Keratinocyte (primary cell): ENCODE data around the gene NR2E3.

Source experiments
- EZH2 ChIP-seq: IDR thresholded peaks from one replicate; pipeline ENCODE4 v1.6.1; 2012; ENCODE audit warnings: inconsistent platforms, mild to moderate bottlenecking, low read length, moderate library complexity
- TF ChIP-seq, protein P1 (sequence below), 3 experiments: IDR thresholded peaks in 1 of 3; conservative IDR thresholded peaks in 1 of 3; optimal IDR thresholded peaks in 1 of 3; 2 replicates in 2 of 3; 3 replicates in 1 of 3; pipeline versions ENCODE3 to v1.5.1; 2011; ENCODE audit warnings: low read length in 3 of 3, mild to moderate bottlenecking in 3 of 3, moderate library complexity in 2 of 3, control low read depth in 1 of 3, inconsistent platforms in 1 of 3; ENCODE audit not compliant: insufficient read depth in 2 of 3; ENCODE audit errors: extremely low read depth in 1 of 3

DNA sequence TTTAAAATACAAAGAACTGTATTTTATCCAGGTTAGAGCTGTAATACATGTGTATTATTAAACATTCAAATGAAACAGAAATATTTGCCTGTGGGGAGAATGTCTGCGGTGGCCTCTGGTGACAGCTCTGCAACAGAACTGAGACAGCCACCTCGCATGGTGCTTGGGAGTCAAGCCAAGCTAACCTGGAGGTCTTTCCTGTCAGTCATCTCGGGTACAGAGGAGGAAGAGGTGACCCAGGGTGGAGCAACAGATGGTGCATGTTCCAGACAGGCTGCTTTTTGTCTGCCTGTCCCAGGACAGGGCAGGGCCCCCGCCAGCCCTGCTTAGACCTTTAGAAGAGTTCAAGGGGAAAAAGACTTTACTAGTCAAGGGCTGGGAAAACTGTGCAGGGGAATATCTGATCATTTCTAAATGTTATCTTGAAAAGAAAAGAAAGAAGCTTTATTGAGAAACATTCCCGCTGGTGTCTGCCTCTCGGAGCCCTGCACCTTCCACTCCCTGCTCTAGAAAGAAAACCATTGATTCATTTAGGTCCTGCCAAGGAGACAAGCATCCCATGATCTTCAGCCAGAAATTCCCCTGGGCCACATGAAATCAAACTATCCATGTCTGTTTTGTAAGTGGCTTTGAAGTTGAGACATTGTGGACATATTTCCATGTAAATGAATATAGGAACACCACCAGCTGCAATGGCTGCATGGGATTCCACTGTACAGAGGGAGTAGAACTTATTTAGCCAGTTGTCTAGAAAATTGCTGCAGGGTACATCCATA lies 5.5 kb upstream of the NR2E3 start:
- no peak for TF ChIP-seq EZH2
- TF ChIP-seq, protein P1, sequence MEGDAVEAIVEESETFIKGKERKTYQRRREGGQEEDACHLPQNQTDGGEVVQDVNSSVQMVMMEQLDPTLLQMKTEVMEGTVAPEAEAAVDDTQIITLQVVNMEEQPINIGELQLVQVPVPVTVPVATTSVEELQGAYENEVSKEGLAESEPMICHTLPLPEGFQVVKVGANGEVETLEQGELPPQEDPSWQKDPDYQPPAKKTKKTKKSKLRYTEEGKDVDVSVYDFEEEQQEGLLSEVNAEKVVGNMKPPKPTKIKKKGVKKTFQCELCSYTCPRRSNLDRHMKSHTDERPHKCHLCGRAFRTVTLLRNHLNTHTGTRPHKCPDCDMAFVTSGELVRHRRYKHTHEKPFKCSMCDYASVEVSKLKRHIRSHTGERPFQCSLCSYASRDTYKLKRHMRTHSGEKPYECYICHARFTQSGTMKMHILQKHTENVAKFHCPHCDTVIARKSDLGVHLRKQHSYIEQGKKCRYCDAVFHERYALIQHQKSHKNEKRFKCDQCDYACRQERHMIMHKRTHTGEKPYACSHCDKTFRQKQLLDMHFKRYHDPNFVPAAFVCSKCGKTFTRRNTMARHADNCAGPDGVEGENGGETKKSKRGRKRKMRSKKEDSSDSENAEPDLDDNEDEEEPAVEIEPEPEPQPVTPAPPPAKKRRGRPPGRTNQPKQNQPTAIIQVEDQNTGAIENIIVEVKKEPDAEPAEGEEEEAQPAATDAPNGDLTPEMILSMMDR (optimal IDR thresholded peaks at IDR 0.05 in 1 of 3, IDR thresholded peaks at IDR 0.05 in 1 of 3, conservative IDR thresholded peaks at IDR 0.05 in 1 of 3; ENCODE audit: extremely low read depth in 1 of 3, insufficient read depth in 2 of 3, low read length in 3 of 3), result no peak
